ENCODE measurements around the gene SLC35E4.

SLC35E4 gene

GRCh38 chr22:30694171-30694639 is 58.6 kb downstream of the SLC35E4 start:
- peak; percentile 20 to 71 (median 47) for DNase-seq

- peak; percentile 3 to 39 (median 12) for DNase-seq
Measured at GRCh38 chr22:30694640-30695350, 59.2 kb downstream of the SLC35E4 start, which contains the start of gene OSBP2. Gene OSBP2, plus strand, starts transcription at chr22:30694874. Its CDS starts 36 bp downstream, at chr22:30694910.

- no peak for DNase-seq
Measured at GRCh38 chr22:30695351-30695851, 59.8 kb downstream of the SLC35E4 start.

GRCh38 chr22:30695871-30696655 is 60.5 kb downstream of the SLC35E4 start:
- DNase-seq, result no peak
